GM23248 (cell line): ENCODE data around the gene CEBPB. TPM values are rescaled to one million over a fixed set of nuclear protein-coding genes. Genes with fewer than 3 reads are reported as not detected.
A peak's percentile ranks its signal among the peaks of the same experiment; 100 is the strongest.

Source experiments
- DNase-seq: peaks from one replicate; pipeline ENCODE4 v3.0.0-alpha.2; 2015
- H2AFZ ChIP-seq: fragments of 200-600 bp; sonication (generic); 2 replicates; pipeline ENCODE4 v1.6.1; 2016; ENCODE audit warnings: antibody characterized with exemption
- H3F3A ChIP-seq: fragments of 200-600 bp; sonication (generic); 2 replicates; pipeline ENCODE4 v1.6.1; 2016; ENCODE audit warnings: mild to moderate bottlenecking, antibody characterized with exemption, mixed run types; ENCODE audit not compliant: insufficient read depth
- H3K27ac ChIP-seq: fragments of 200-600 bp; sonication (generic); 2 replicates; pipeline ENCODE4 v1.5.1; 2016; ENCODE audit warnings: mild to moderate bottlenecking
- H3K27me3 ChIP-seq: fragments of 200-600 bp; sonication (generic); replicated peaks from 2 replicates; pipeline ENCODE4 v1.6.1; 2016; ENCODE audit warnings: mild to moderate bottlenecking; ENCODE audit not compliant: insufficient read depth
- H3K36me3 ChIP-seq: fragments of 200-600 bp; sonication (generic); 2 replicates; pipeline ENCODE4 v1.6.1; 2016; ENCODE audit warnings: low read depth, mild to moderate bottlenecking
- H3K4me1 ChIP-seq: fragments of 200-600 bp; sonication (generic); 2 replicates; pipeline ENCODE4 v1.6.1; 2016; ENCODE audit warnings: mild to moderate bottlenecking; ENCODE audit not compliant: insufficient read depth
- H3K4me2 ChIP-seq: fragments of 200-600 bp; sonication (generic); one replicate; pipeline ENCODE4 v1.6.1; 2016; ENCODE audit warnings: mild to moderate bottlenecking; ENCODE audit not compliant: unreplicated experiment
- H3K4me3 ChIP-seq: fragments of 200-600 bp; sonication (generic); 2 replicates; pipeline ENCODE4 v1.5.1; 2016; ENCODE audit warnings: mild to moderate bottlenecking
- H3K79me2 ChIP-seq: fragments of 200-600 bp; sonication (generic); 2 replicates; pipeline ENCODE4 v1.6.1; 2016; ENCODE audit warnings: mild to moderate bottlenecking; ENCODE audit not compliant: insufficient read depth
- H3K9ac ChIP-seq: fragments of 200-600 bp; sonication (generic); 2 replicates; pipeline ENCODE4 v1.6.1; 2016; ENCODE audit warnings: mild to moderate bottlenecking
- H3K9me2 ChIP-seq: fragments of 200-600 bp; sonication (generic); 2 replicates; pipeline ENCODE4 v1.6.1; 2016; ENCODE audit warnings: mixed run types, mild to moderate bottlenecking, moderate library complexity; ENCODE audit not compliant: insufficient read depth
- H3K9me3 ChIP-seq: fragments of 200-600 bp; sonication (generic); one replicate; pipeline ENCODE4 v1.6.1; 2017; ENCODE audit warnings: low read depth
- H4K20me1 ChIP-seq: fragments of 200-600 bp; sonication (generic); 2 replicates; pipeline ENCODE4 v1.6.0; 2016; ENCODE audit not compliant: insufficient read depth
- EZH2 ChIP-seq: fragments of 200-600 bp; sonication (generic); IDR thresholded peaks from 2 replicates; pipeline ENCODE4 v1.6.1; 2018; ENCODE audit warnings: antibody characterized with exemption, mild to moderate bottlenecking; ENCODE audit not compliant: insufficient read depth, poor library complexity, severe bottlenecking
- EZH2phosphoT487 ChIP-seq: fragments of 200-600 bp; sonication (generic); IDR thresholded peaks from 2 replicates; pipeline ENCODE4 v1.6.1; 2018; ENCODE audit warnings: antibody characterized with exemption, moderate library complexity, mild to moderate bottlenecking, low read depth; ENCODE audit not compliant: insufficient read depth
- WGBS, 2 experiments: methylation state at CpG; one replicate each; pipeline ENCODE4 v1.1.6; 2015 to 2017; ENCODE audit warnings: low lambda C conversion rate in 2 of 2, low coverage in 1 of 2; ENCODE audit errors: missing lambda C conversion rate in 2 of 2; 5-methylcytosine and 5-hydroxymethylcytosine counted together
- in situ Hi-C: fragments of 300-500 bp; cut with MboI; formaldehyde crosslinking; loops from 2 replicates; pipeline ENCODE4 v1.15.0; 2020
- polyA plus RNA-seq: library from polyadenylated mRNA; unstranded; fragments of >200 nt; fragmentation: Nextera tagmentation; extraction: Ambion mirVana; gene quantifications from 2 replicates; pipeline ENCODE4 v1.2.1, GENCODE V29; 2016
- total RNA-seq: library from RNA; depleted of rRNA; stranded (reverse); fragments of >200 nt; shearing (Covaris generic); gene quantifications from 2 replicates; pipeline ENCODE4 v1.2.3, GENCODE V29; 2014

CEBPB gene
- total and polyA plus RNA-seq, 2 experiments from 2014 or later: 47.1 to 73.8 TPM

- H3K9ac ChIP-seq: no peak overlapping the region
Measured at GRCh38 chr20:50149481-50150254, 41.0 kb upstream of the CEBPB start.

GRCh38 chr20:50151034-50151743 lies 39.4 kb upstream of the CEBPB start:
- Histone ChIP-seq H2AFZ (no peak overlapping the region), H3K4me1 (peaks cover 41% of the 10 kb centered on the region), H4K20me1 (no peaks in the 10 kb centered on the region), H3K9ac (peak overlapping the region; percentile 90), H3K4me3 (peak overlapping the region; percentile 82), H3K27me3 (no peaks in the 10 kb centered on the region), H3K79me2 (peaks cover 72% of the 10 kb centered on the region), H3K4me2 (peak overlapping the region; percentile 94), H3F3A (no peaks in the 10 kb centered on the region), H3K27ac (peak overlapping the region; percentile 61), H3K9me3 (no peaks in the 10 kb centered on the region), H3K9me2 (no peaks in the 10 kb centered on the region), H3K36me3 (no peaks in the 10 kb centered on the region)
- 77 to 80% methylated on average over 8 to 10 of the region's 10 CpGs for WGBS, 2 experiments
- in situ Hi-C loops: no loop called here
- TF ChIP-seq EZH2phosphoT487 (no peak), EZH2 (no peak)
- DNase-seq: peak; percentile 47

More at GRCh38 chr20:50149481-50150254, 41.0 kb upstream of the CEBPB start:
- H3K4me2 ChIP-seq: no peak overlapping the region
- H3K27ac ChIP-seq: no peak overlapping the region
- no peak for DNase-seq
- no peaks in the 10 kb centered on the region for H3K36me3 ChIP-seq
- TF ChIP-seq EZH2phosphoT487 (no peak), EZH2 (no peak)
- no peaks in the 10 kb centered on the region for H4K20me1 ChIP-seq
- no peaks in the 10 kb centered on the region for H3K27me3 ChIP-seq
- H3K4me1 ChIP-seq: peaks cover 44% of the 10 kb centered on the region
- no peaks in the 10 kb centered on the region for H3K9me3 ChIP-seq
- in situ Hi-C loops: no loop called here
- WGBS, 2 experiments: 81 to 84% methylated on average over 16 of the region's 16 CpGs
- H3F3A ChIP-seq: peaks cover 13% of the 10 kb centered on the region
- H3K9me2 ChIP-seq: no peaks in the 10 kb centered on the region
- no peak overlapping the region for H2AFZ ChIP-seq
- peaks cover 83% of the 10 kb centered on the region for H3K79me2 ChIP-seq
- no peak overlapping the region for H3K4me3 ChIP-seq

- peak overlapping the region; percentile 94 for H3K4me2 ChIP-seq
- no peaks in the 10 kb centered on the region for H3K36me3 ChIP-seq
- no peaks in the 10 kb centered on the region for H3F3A ChIP-seq
- H2AFZ ChIP-seq: peak overlapping the region; percentile 70
- H3K79me2 ChIP-seq: peaks cover 58% of the 10 kb centered on the region
- no peak for TF ChIP-seq EZH2
- TF ChIP-seq EZH2phosphoT487: no peak
- H3K9ac ChIP-seq: peak overlapping the region; percentile 90
- H3K27ac ChIP-seq: peak overlapping the region; percentile 61
- 18 to 20% methylated on average over 4 of the region's 4 CpGs for WGBS, 2 experiments
- in situ Hi-C loops: no loop called here
- no peaks in the 10 kb centered on the region for H3K9me3 ChIP-seq
- no peaks in the 10 kb centered on the region for H3K27me3 ChIP-seq
- no peaks in the 10 kb centered on the region for H4K20me1 ChIP-seq
- peaks cover 31% of the 10 kb centered on the region for H3K4me1 ChIP-seq
- peak; percentile 50 for DNase-seq
- H3K4me3 ChIP-seq: peak overlapping the region; percentile 82
- H3K9me2 ChIP-seq: no peaks in the 10 kb centered on the region
Measured at GRCh38 chr20:50152394-50153152, 38.1 kb upstream of the CEBPB start.

GRCh38 chr20:50153153-50153499 lies 37.5 kb upstream of the CEBPB start:
- Histone ChIP-seq H3K9me2 (no peaks in the 10 kb centered on the region), H3K4me3 (peak overlapping the region; percentile 82), H3K9me3 (no peaks in the 10 kb centered on the region), H3K27ac (peak overlapping the region; percentile 61), H3K79me2 (peaks cover 53% of the 10 kb centered on the region), H3K4me2 (peak overlapping the region; percentile 94), H3K4me1 (peaks cover 28% of the 10 kb centered on the region), H3K9ac (peak overlapping the region; percentile 90), H3F3A (no peaks in the 10 kb centered on the region), H3K27me3 (no peaks in the 10 kb centered on the region), H2AFZ (peak overlapping the region; percentile 70), H4K20me1 (no peaks in the 10 kb centered on the region), H3K36me3 (no peaks in the 10 kb centered on the region)
- 1% methylated on average over 15 to 18 of the region's 18 CpGs for WGBS, 2 experiments
- peak; percentile 43 for DNase-seq
- in situ Hi-C loops: no loop called here
- TF ChIP-seq EZH2phosphoT487 (no peak), EZH2 (no peak)
